ENCODE measurements around the gene UBE2G1. TPM values are rescaled to one million over a fixed set of nuclear protein-coding genes. Genes with fewer than 3 reads are reported as not detected.
"Not testable (repeated sequence)": the region's sequence is repeated elsewhere in the genome, so short reads cannot be mapped to it uniquely, and the experiment has no call there.

The UBE2G1 gene
- total RNA-seq, 1 experiment from 2014 or later, result 65.1 TPM

DNA sequence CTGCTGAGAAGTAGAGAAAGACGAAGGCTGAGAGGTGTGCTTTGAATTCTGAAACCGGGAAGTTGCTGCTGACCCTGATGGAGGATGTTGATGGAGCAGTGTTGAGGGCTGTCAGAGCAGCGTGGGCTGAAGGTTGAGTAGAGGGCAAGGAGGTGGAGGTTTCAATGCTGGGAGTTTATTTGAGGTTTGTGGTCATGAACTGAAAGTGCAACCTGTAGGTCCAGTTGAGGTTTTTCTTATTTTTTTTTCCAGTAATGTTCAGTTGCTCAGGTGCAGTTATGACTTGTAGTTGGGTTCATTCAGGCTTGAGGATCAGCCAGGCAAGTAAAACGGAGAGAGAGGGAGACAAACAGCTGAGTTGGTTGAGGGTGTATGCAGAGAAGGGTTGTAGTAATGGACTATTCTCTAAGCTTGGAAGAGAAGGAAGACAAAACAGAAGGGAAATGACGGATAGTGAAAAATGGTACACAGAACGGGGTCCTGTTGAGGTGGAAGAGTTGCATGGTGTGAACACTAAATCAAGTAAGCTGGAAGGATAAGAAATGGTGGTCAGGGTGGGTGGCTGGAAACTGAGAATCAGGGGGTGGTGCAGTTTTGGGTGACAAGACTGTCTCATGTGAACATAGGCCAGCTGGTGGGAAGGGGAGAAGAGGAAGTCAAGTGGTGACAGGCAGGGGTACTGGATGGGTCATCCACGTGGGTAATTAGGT, 8.7 kb upstream of the UBE2G1 start:
- Mint-ChIP-seq H3K27me3 (ENCODE audit: insufficient read depth, unreplicated experiment) (no peaks in the 10 kb centered on the region), H3K27ac (ENCODE audit: low read depth, unreplicated experiment) (no peak overlapping the region), H3K9me3 (ENCODE audit: unreplicated experiment) (no peaks in the 10 kb centered on the region)

DNA sequence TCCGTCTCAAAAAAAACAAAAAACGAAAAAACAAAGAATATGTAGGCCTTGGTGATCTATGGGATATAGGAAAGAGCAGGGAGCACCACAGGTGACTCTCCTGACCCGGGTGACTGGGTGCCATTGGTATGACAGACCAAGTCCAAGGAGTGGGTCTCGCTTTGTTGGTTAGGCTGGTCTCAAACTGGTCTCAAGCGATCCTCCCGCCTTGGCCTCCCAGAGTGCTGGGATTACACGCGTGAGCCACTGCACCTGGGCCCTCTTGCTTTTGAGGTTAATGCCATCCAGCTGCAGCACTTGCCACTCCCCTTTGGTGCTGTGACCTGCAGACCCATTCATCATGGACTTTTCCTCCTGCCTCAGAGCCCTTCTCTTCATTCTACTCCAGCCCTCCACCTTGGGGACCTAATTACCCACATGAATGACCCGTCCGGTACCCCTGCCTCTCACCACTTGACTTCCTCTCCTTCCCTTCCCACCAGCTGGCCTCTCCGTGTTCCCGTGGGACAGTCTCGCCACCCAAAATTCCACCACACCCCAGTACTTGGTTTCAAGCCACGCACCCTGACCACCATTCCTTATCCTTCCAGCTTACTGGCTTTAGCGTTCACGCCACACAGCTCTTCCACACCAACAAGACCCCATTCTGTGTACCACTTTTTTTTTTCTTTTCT, 3.2 kb upstream of the UBE2G1 start:
- ChIA-PET POLR2A (interaction anchor here (0.7 to 0.9 kb wide), 2 partner anchors 16 to 227 kb away, joined by 3 to 4 read pairs; partner anchors contain the start of genes CYB5D2 and ZZEF1), CTCF (no interaction called here)
- no peaks in the 10 kb centered on the region for H3K9me3 Mint-ChIP-seq (ENCODE audit: unreplicated experiment)
- H3K27me3 Mint-ChIP-seq (ENCODE audit: insufficient read depth, unreplicated experiment), result no peaks in the 10 kb centered on the region
- BruUV-seq (replicated peaks), result no TSS peak
- intact Hi-C loops (cut with micrococcal nuclease), result loop anchor here (5.0 to 10.0 kb wide), 3 partner anchors 105 to 227 kb away; partner anchors contain the start of genes ANKFY1, CYB5D2 and ZZEF1
- TF ChIP-seq, protein P1, sequence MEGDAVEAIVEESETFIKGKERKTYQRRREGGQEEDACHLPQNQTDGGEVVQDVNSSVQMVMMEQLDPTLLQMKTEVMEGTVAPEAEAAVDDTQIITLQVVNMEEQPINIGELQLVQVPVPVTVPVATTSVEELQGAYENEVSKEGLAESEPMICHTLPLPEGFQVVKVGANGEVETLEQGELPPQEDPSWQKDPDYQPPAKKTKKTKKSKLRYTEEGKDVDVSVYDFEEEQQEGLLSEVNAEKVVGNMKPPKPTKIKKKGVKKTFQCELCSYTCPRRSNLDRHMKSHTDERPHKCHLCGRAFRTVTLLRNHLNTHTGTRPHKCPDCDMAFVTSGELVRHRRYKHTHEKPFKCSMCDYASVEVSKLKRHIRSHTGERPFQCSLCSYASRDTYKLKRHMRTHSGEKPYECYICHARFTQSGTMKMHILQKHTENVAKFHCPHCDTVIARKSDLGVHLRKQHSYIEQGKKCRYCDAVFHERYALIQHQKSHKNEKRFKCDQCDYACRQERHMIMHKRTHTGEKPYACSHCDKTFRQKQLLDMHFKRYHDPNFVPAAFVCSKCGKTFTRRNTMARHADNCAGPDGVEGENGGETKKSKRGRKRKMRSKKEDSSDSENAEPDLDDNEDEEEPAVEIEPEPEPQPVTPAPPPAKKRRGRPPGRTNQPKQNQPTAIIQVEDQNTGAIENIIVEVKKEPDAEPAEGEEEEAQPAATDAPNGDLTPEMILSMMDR (IDR thresholded peaks at IDR 0.05; ENCODE audit: unreplicated experiment), result no peak
- no peak for DNase-seq (ENCODE audit: unreplicated experiment)
- H3K4me3 Mint-ChIP-seq (ENCODE audit: unreplicated experiment), result no peak overlapping the region
- no peak overlapping the region for H3K27ac Mint-ChIP-seq (ENCODE audit: low read depth, unreplicated experiment)
- H3K4me1 Mint-ChIP-seq (ENCODE audit: insufficient read depth, unreplicated experiment), result peaks cover 11% of the 10 kb centered on the region
- H3K36me3 Mint-ChIP-seq (ENCODE audit: insufficient read depth, unreplicated experiment), result no peaks in the 10 kb centered on the region

More for the DNA sequence above, 8.7 kb upstream of the UBE2G1 start:
- no peak for DNase-seq (ENCODE audit: unreplicated experiment)
- CTCF ChIA-PET, result no interaction called here
- no peaks in the 10 kb centered on the region for H3K36me3 Mint-ChIP-seq (ENCODE audit: insufficient read depth, unreplicated experiment)
- no peaks in the 10 kb centered on the region for H3K4me1 Mint-ChIP-seq (ENCODE audit: insufficient read depth, unreplicated experiment)
- no TSS peak for BruUV-seq (replicated peaks)
- intact Hi-C loops (cut with micrococcal nuclease), result no loop called here
- TF ChIP-seq, protein P1 (IDR thresholded peaks at IDR 0.05; ENCODE audit: unreplicated experiment), result no peak
- POLR2A ChIA-PET, result interaction anchor here (0.6 kb wide), 1 partner anchor 271 kb away, joined by 4 read pairs; no protein-coding TSS in a partner anchor
- no peak overlapping the region for H3K4me3 Mint-ChIP-seq (ENCODE audit: unreplicated experiment)

DNA sequence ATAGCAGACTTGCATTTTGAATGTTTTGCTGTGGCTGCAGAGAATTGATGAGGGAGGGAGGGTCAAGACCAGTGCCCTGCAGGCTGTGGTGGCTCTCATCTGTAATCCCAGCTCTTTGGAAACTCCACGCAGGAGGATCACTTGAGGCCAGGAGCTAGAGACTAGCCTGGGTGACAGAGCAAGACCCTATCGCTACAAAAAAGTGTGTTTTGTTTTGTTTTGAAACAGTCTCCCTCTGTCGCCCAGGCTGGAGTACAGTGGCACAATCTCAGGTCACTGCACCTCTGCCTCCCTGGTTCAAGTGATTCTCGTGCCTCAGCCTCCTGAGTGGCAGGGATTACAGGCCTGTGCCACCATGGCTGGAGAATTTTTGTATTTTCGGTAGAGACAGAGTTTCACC, 1.9 kb upstream of the UBE2G1 start:
- Mint-ChIP-seq H3K27ac (ENCODE audit: low read depth, unreplicated experiment) (no peak overlapping the region), H3K27me3 (ENCODE audit: insufficient read depth, unreplicated experiment) (no peaks in the 10 kb centered on the region), H3K36me3 (ENCODE audit: insufficient read depth, unreplicated experiment) (peaks cover 10% of the 10 kb centered on the region), H3K4me1 (ENCODE audit: insufficient read depth, unreplicated experiment) (peaks cover 12% of the 10 kb centered on the region), H3K9me3 (ENCODE audit: unreplicated experiment) (no peaks in the 10 kb centered on the region), H3K4me3 (ENCODE audit: unreplicated experiment) (no peak overlapping the region)
- ChIA-PET POLR2A (no interaction called here), CTCF (no interaction called here)
- TF ChIP-seq, protein P1 (IDR thresholded peaks at IDR 0.05; ENCODE audit: unreplicated experiment), result no peak
- BruUV-seq (replicated peaks), result no TSS peak
- intact Hi-C loops (cut with micrococcal nuclease), result loop anchor here (5.0 to 10.0 kb wide), 3 partner anchors 104 to 226 kb away; partner anchors contain the start of genes ANKFY1, CYB5D2 and ZZEF1
- DNase-seq (ENCODE audit: unreplicated experiment), result no peak

DNA sequence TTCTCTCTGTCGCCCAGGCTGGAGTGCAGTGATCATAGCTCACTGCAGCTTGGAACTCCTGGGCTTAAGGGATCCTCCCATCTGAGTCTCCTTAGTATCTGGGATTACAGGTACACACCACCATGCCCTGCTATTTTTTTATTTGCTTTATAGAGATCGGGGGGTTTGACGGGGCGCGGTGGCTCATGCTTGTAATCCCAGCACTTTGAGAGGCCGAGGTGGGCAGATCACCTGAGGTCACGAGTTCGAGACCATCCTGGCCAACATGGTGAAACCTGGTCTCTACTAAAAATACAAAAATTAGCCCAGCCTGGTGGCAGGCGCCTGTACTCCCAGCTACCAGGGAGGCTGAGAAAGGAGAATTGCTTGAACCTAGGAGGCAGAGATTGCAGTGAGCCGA, 702 bp upstream of the UBE2G1 start:
- not testable (repeated sequence) for DNase-seq (ENCODE audit: unreplicated experiment); H3K27me3 Mint-ChIP-seq (ENCODE audit: insufficient read depth, unreplicated experiment); BruUV-seq (replicated peaks); H3K9me3 Mint-ChIP-seq (ENCODE audit: unreplicated experiment)
- ChIA-PET CTCF (interaction anchor here (0.6 to 0.8 kb wide), 2 partner anchors 101 to 106 kb away, joined by 3 to 4 read pairs; no protein-coding TSS in a partner anchor), POLR2A (interaction anchor here (2.3 kb wide), 1 partner anchor 133 kb away, joined by 7 read pairs; no protein-coding TSS in a partner anchor)
- intact Hi-C loops (cut with micrococcal nuclease), result loop anchor here (2.0 to 10.0 kb wide), 4 partner anchors 62 to 225 kb away; partner anchors contain the start of genes ANKFY1, CYB5D2 and ZZEF1
- Mint-ChIP-seq H3K4me3 (ENCODE audit: unreplicated experiment) (peak overlapping the region; percentile 80), H3K36me3 (ENCODE audit: insufficient read depth, unreplicated experiment) (peaks cover 11% of the 10 kb centered on the region), H3K4me1 (ENCODE audit: insufficient read depth, unreplicated experiment) (peaks cover 12% of the 10 kb centered on the region), H3K27ac (ENCODE audit: low read depth, unreplicated experiment) (peak overlapping the region; percentile 87)
